ENCODE data around the gene SSPN. TPM values are rescaled to one million over a fixed set of nuclear protein-coding genes. Genes with fewer than 3 reads are reported as not detected.

SSPN gene
- total RNA-seq, 1 donor from 2014 or later, result 6.3 TPM

- no peaks in the 10 kb centered on the region for H3K79me2 ChIP-seq (ENCODE audit: insufficient read depth, low read length)
- Mint-ChIP-seq H3K27ac (ENCODE audit: unreplicated experiment) (no peak overlapping the region), H3K4me1 (ENCODE audit: low read depth, unreplicated experiment) (no peaks in the 10 kb centered on the region), H3K27me3 (ENCODE audit: low read depth, unreplicated experiment) (peaks cover 8% of the 10 kb centered on the region), H3K36me3 (ENCODE audit: low read depth, unreplicated experiment) (no peaks in the 10 kb centered on the region), H3K4me3 (ENCODE audit: unreplicated experiment) (no peak overlapping the region), H3K9me3 (ENCODE audit: unreplicated experiment) (no peaks in the 10 kb centered on the region)
- H2AFZ ChIP-seq (ENCODE audit: low read depth, low read length), result no peak overlapping the region
- H4K20me1 ChIP-seq (ENCODE audit: insufficient read depth, low read length), result no peaks in the 10 kb centered on the region
- peaks cover 3% of the 10 kb centered on the region for H3K4me1 ChIP-seq (ENCODE audit: insufficient read depth, low read length)
- no peak overlapping the region for H3K9ac ChIP-seq (ENCODE audit: low read length)
- no peak overlapping the region for H3K27ac ChIP-seq (ENCODE audit: low read depth, low read length)
- DNase-seq (ENCODE audit: low read depth) (no peak), FAIRE-seq (no peak)
- H3K4me2 ChIP-seq (ENCODE audit: low read length), result no peak overlapping the region
- H3K4me3 ChIP-seq (ENCODE audit: insufficient read depth, low read depth, low read length), result no peak overlapping the region
- no peaks in the 10 kb centered on the region for H3K27me3 ChIP-seq (ENCODE audit: insufficient read depth, low read length)
- TF ChIP-seq CTCF (IDR thresholded peaks at IDR 0.05; ENCODE audit: insufficient read depth, low read depth, low read length) (no peak), EZH2 (IDR thresholded peaks at IDR 0.05; ENCODE audit: insufficient read depth, low read length) (no peak)
- no peaks in the 10 kb centered on the region for H3K9me3 ChIP-seq (ENCODE audit: insufficient read depth, low read depth, low read length)
- no peaks in the 10 kb centered on the region for H3K36me3 ChIP-seq (ENCODE audit: insufficient read depth, low read length)
These were observed 17.6 kb downstream of the SSPN start for GRCh38 chr12:26212988-26213387.

- TF ChIP-seq EZH2 (IDR thresholded peaks at IDR 0.05; ENCODE audit: insufficient read depth, low read length), result no peak
- Mint-ChIP-seq H3K27ac (ENCODE audit: unreplicated experiment) (no peak overlapping the region), H3K9me3 (ENCODE audit: unreplicated experiment) (no peaks in the 10 kb centered on the region), H3K27me3 (ENCODE audit: low read depth, unreplicated experiment) (peaks cover 8% of the 10 kb centered on the region), H3K36me3 (ENCODE audit: low read depth, unreplicated experiment) (no peaks in the 10 kb centered on the region), H3K4me1 (ENCODE audit: low read depth, unreplicated experiment) (no peaks in the 10 kb centered on the region), H3K4me3 (ENCODE audit: unreplicated experiment) (no peak overlapping the region)
- H3K79me2 ChIP-seq (ENCODE audit: insufficient read depth, low read length), result no peaks in the 10 kb centered on the region
- H2AFZ ChIP-seq (ENCODE audit: low read depth, low read length), result no peak overlapping the region
- FAIRE-seq, result no peak
- no peak for DNase-seq (ENCODE audit: low read depth)
- H3K9ac ChIP-seq (ENCODE audit: low read length), result no peak overlapping the region
- H3K9me3 ChIP-seq (ENCODE audit: insufficient read depth, low read depth, low read length), result no peaks in the 10 kb centered on the region
- H3K4me3 ChIP-seq (ENCODE audit: insufficient read depth, low read depth, low read length), result no peak overlapping the region
- H3K36me3 ChIP-seq (ENCODE audit: insufficient read depth, low read length), result no peaks in the 10 kb centered on the region
- H3K4me2 ChIP-seq (ENCODE audit: low read length), result no peak overlapping the region
- H3K4me1 ChIP-seq (ENCODE audit: insufficient read depth, low read length), result peaks cover 3% of the 10 kb centered on the region
- no peak overlapping the region for H3K27ac ChIP-seq (ENCODE audit: low read depth, low read length)
- H4K20me1 ChIP-seq (ENCODE audit: insufficient read depth, low read length), result no peaks in the 10 kb centered on the region
- H3K27me3 ChIP-seq (ENCODE audit: insufficient read depth, low read length), result no peaks in the 10 kb centered on the region
These were observed 18.7 kb downstream of the SSPN start for GRCh38 chr12:26214121-26214520.

GRCh38 chr12:26219736-26220135, 24.4 kb downstream of the SSPN start:
- Histone ChIP-seq H3K36me3 (ENCODE audit: insufficient read depth, low read length) (no peaks in the 10 kb centered on the region), H3K4me3 (ENCODE audit: insufficient read depth, low read depth, low read length) (no peak overlapping the region), H3K27me3 (ENCODE audit: insufficient read depth, low read length) (no peaks in the 10 kb centered on the region), H4K20me1 (ENCODE audit: insufficient read depth, low read length) (no peaks in the 10 kb centered on the region), H2AFZ (ENCODE audit: low read depth, low read length) (no peak overlapping the region), H3K9ac (ENCODE audit: low read length) (no peak overlapping the region), H3K9me3 (ENCODE audit: insufficient read depth, low read depth, low read length) (no peaks in the 10 kb centered on the region), H3K4me2 (ENCODE audit: low read length) (no peak overlapping the region), H3K79me2 (ENCODE audit: insufficient read depth, low read length) (no peaks in the 10 kb centered on the region), H3K27ac (ENCODE audit: low read depth, low read length) (no peak overlapping the region), H3K4me1 (ENCODE audit: insufficient read depth, low read length) (no peaks in the 10 kb centered on the region)
- Mint-ChIP-seq H3K9me3 (ENCODE audit: unreplicated experiment) (no peaks in the 10 kb centered on the region), H3K4me3 (ENCODE audit: unreplicated experiment) (no peak overlapping the region), H3K27me3 (ENCODE audit: low read depth, unreplicated experiment) (peaks cover 16% of the 10 kb centered on the region), H3K27ac (ENCODE audit: unreplicated experiment) (no peak overlapping the region), H3K4me1 (ENCODE audit: low read depth, unreplicated experiment) (no peaks in the 10 kb centered on the region), H3K36me3 (ENCODE audit: low read depth, unreplicated experiment) (peaks cover 1% of the 10 kb centered on the region)
- no peak for FAIRE-seq
- no peak for DNase-seq (ENCODE audit: low read depth)
- TF ChIP-seq CTCF (IDR thresholded peaks at IDR 0.05; ENCODE audit: insufficient read depth, low read depth, low read length), result no peak
- TF ChIP-seq EZH2 (IDR thresholded peaks at IDR 0.05; ENCODE audit: insufficient read depth, low read length), result no peak
